ENCODE measurements around the gene CACNB4.
"Not testable (repeated sequence)": the region's sequence is repeated elsewhere in the genome, so short reads cannot be mapped to it uniquely, and the experiment has no call there.

- not testable (repeated sequence) for TF ChIP-seq POLR2A (IDR thresholded peaks at IDR 0.05); POLR2AphosphoS5 (IDR thresholded peaks at IDR 0.05; ENCODE audit: insufficient read depth in 1 of 2, low read depth in 1 of 2)
- TF ChIP-seq, protein P1, sequence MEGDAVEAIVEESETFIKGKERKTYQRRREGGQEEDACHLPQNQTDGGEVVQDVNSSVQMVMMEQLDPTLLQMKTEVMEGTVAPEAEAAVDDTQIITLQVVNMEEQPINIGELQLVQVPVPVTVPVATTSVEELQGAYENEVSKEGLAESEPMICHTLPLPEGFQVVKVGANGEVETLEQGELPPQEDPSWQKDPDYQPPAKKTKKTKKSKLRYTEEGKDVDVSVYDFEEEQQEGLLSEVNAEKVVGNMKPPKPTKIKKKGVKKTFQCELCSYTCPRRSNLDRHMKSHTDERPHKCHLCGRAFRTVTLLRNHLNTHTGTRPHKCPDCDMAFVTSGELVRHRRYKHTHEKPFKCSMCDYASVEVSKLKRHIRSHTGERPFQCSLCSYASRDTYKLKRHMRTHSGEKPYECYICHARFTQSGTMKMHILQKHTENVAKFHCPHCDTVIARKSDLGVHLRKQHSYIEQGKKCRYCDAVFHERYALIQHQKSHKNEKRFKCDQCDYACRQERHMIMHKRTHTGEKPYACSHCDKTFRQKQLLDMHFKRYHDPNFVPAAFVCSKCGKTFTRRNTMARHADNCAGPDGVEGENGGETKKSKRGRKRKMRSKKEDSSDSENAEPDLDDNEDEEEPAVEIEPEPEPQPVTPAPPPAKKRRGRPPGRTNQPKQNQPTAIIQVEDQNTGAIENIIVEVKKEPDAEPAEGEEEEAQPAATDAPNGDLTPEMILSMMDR (IDR thresholded peaks at IDR 0.05), result not testable (repeated sequence)
These were observed 183.2 kb downstream of the CACNB4 start for GRCh38 chr2:151915629-151916025.
